SK-N-SH (cell line): ENCODE data around the gene TMEM223. TPM values are rescaled to one million over a fixed set of nuclear protein-coding genes. Genes with fewer than 3 reads are reported as not detected.

ENCODE experiments used
- CTCF ChIA-PET: fragments of 300-600, 350-600 bp; formaldehyde crosslinking; extraction: SDS; loops from one replicate; lab custom pipeline; 2021; lab: Yijun Ruan, JAX
- POLR2A ChIA-PET: fragments of 350-600 bp; sonication (Branson Sonifier 250); formaldehyde crosslinking; extraction: SDS; loops from one replicate; lab custom pipeline; 2020; ENCODE audit warnings: antibody characterized with exemption, inconsistent platforms; lab: Yijun Ruan, JAX
- DNase-seq: peaks from one replicate; pipeline ENCODE4 v3.0.0; 2012
- H2AFZ ChIP-seq: fragments of 200-600 bp; sonication (generic); 2 replicates; pipeline ENCODE4 v1.8.1; 2016; ENCODE audit warnings: antibody characterized with exemption, mild to moderate bottlenecking, low read depth
- H3F3A ChIP-seq: fragments of 200-600 bp; sonication (generic); replicated peaks from 2 replicates; pipeline ENCODE3; 2016; ENCODE audit warnings: antibody characterized with exemption, mild to moderate bottlenecking; ENCODE audit not compliant: insufficient read depth
- H3K27ac ChIP-seq, 2 experiments: fragments of 200-500 bp in 1 of 2; fragments of 200-600 bp in 1 of 2; sonication (Bioruptor generic) in 1 of 2; sonication (generic), shearing (Covaris generic) in 1 of 2; 2 replicates each; pipeline versions ENCODE4 v1.5.1 to v1.6.1; 2014 to 2016; ENCODE audit warnings: low read depth in 2 of 2, inconsistent platforms in 1 of 2, low read length in 1 of 2, mild to moderate bottlenecking in 1 of 2, mixed read lengths in 1 of 2
- H3K27me3 ChIP-seq: fragments of 200-600 bp; sonication (generic), shearing (Covaris generic); 2 replicates; pipeline ENCODE4 v1.6.1; 2016; ENCODE audit warnings: mixed run types; ENCODE audit not compliant: insufficient read depth
- H3K36me3 ChIP-seq, 2 experiments: fragments of 200-500 bp in 1 of 2; fragments of 200-600 bp in 1 of 2; sonication (Bioruptor generic) in 1 of 2; sonication (generic) in 1 of 2; replicated peaks in 1 of 2; 2 replicates each; pipeline versions ENCODE3 to v1.5.1; 2014 to 2016; ENCODE audit warnings: low read length in 1 of 2, mild to moderate bottlenecking in 1 of 2; ENCODE audit not compliant: insufficient read depth in 2 of 2, control insufficient read depth in 1 of 2
- H3K4me1 ChIP-seq, 2 experiments: fragments of 200-500 bp in 1 of 2; fragments of 200-600 bp in 1 of 2; sonication (Bioruptor generic) in 1 of 2; sonication (generic), shearing (Covaris generic) in 1 of 2; 2 replicates each; pipeline versions ENCODE4 v1.5.1 to v1.6.1; 2014 to 2016; ENCODE audit warnings: low read depth in 1 of 2, low read length in 1 of 2, mixed run types in 1 of 2; ENCODE audit not compliant: insufficient read depth in 2 of 2, control insufficient read depth in 1 of 2
- H3K4me2 ChIP-seq: fragments of 200-600 bp; sonication (generic), shearing (Covaris generic); 2 replicates; pipeline ENCODE4 v1.6.1; 2017; ENCODE audit warnings: mixed run types
- H3K4me3 ChIP-seq, 2 experiments: fragments of 200-500 bp in 1 of 2; fragments of 200-600 bp in 1 of 2; sonication (Bioruptor generic) in 1 of 2; sonication (generic), shearing (Covaris generic) in 1 of 2; 2 replicates each; pipeline versions ENCODE4 v1.5.1 to v1.8.1; 2014 to 2016; ENCODE audit warnings: low read depth in 2 of 2, inconsistent platforms in 1 of 2, low read length in 1 of 2, mild to moderate bottlenecking in 1 of 2, mixed read lengths in 1 of 2, moderate library complexity in 1 of 2
- H3K79me2 ChIP-seq: fragments of 200-600 bp; sonication (generic); 2 replicates; pipeline ENCODE4 v1.8.1; 2017; ENCODE audit warnings: mild to moderate bottlenecking; ENCODE audit not compliant: insufficient read depth
- H3K9ac ChIP-seq: fragments of 200-600 bp; sonication (generic); 2 replicates; pipeline ENCODE4 v1.6.1; 2017; ENCODE audit warnings: mixed run types
- H3K9me2 ChIP-seq: fragments of 200-600 bp; sonication (generic); 2 replicates; pipeline ENCODE4 v1.6.1; 2017; ENCODE audit warnings: mixed run types
- H3K9me3 ChIP-seq: fragments of 200-600 bp; sonication (generic); 2 replicates; pipeline ENCODE4 v1.6.1; 2017; ENCODE audit warnings: mixed run types, mild to moderate bottlenecking, moderate library complexity
- H4K20me1 ChIP-seq: fragments of 200-600 bp; sonication (generic); 2 replicates; pipeline ENCODE4 v1.6.1; 2017; ENCODE audit warnings: mild to moderate bottlenecking, mixed run types; ENCODE audit not compliant: insufficient read depth
- CHD2 ChIP-seq: fragments of 150-350 bp; IDR thresholded peaks from 2 replicates; pipeline ENCODE4 v1.6.1; 2018; ENCODE audit warnings: low read length; ENCODE audit not compliant: partially characterized antibody
- EP300 ChIP-seq, 2 experiments: IDR thresholded peaks; 2 replicates each; pipeline versions ENCODE4 v1.4.0 to v1.6.1; 2012; ENCODE audit warnings: borderline replicate concordance in 1 of 2, low read depth in 1 of 2, low read length in 1 of 2
- FOSL2 ChIP-seq: IDR thresholded peaks from 2 replicates; pipeline ENCODE4 v1.4.0; 2012; ENCODE audit warnings: low read depth, mild to moderate bottlenecking, moderate library complexity, borderline replicate concordance
- FOXJ3 ChIP-seq: sonication (generic); formaldehyde crosslinking; IDR thresholded peaks from 2 replicates; pipeline ENCODE4 v1.5.1; 2020; ENCODE audit warnings: mild to moderate bottlenecking, missing genetic modification reagents
- FOXM1 ChIP-seq: IDR thresholded peaks from 2 replicates; pipeline ENCODE4 v1.4.0; 2012; ENCODE audit warnings: low read depth, mild to moderate bottlenecking
- MEF2A ChIP-seq: IDR thresholded peaks from 2 replicates; pipeline ENCODE4 v1.4.0; 2012; ENCODE audit warnings: low read depth, borderline replicate concordance
- MXI1 ChIP-seq: IDR thresholded peaks from 2 replicates; pipeline ENCODE4 v1.6.1; 2012; ENCODE audit warnings: mild to moderate bottlenecking, low read depth, low read length, improper control_type of control experiment
- NFIC ChIP-seq: IDR thresholded peaks from 2 replicates; pipeline ENCODE4 v1.4.0; 2012; ENCODE audit warnings: borderline replicate concordance
- NRF1 ChIP-seq: IDR thresholded peaks from 2 replicates; pipeline ENCODE4 v1.6.1; 2012; ENCODE audit warnings: low read depth, mild to moderate bottlenecking, low read length
- POLR2AphosphoS5 ChIP-seq: IDR thresholded peaks from 2 replicates; pipeline ENCODE4 v1.6.1; 2012; ENCODE audit warnings: low read depth, low read length
- RAD21 ChIP-seq: IDR thresholded peaks from 2 replicates; pipeline ENCODE4 v1.6.1; 2012; ENCODE audit warnings: mild to moderate bottlenecking, low read length
- RCOR1 ChIP-seq: fragments of 150-350 bp; IDR thresholded peaks from 2 replicates; pipeline ENCODE4 v1.6.1; 2017; ENCODE audit warnings: antibody characterized with exemption, low read length
- RFX5 ChIP-seq: IDR thresholded peaks from 2 replicates; pipeline ENCODE4 v1.6.1; 2012; ENCODE audit warnings: mild to moderate bottlenecking, improper control_type of control experiment, low read length
- RXRA ChIP-seq: IDR thresholded peaks from 2 replicates; pipeline ENCODE4 v1.4.0; 2012; ENCODE audit warnings: low read depth, mild to moderate bottlenecking, borderline replicate concordance
- SIN3A ChIP-seq: IDR thresholded peaks from 2 replicates; pipeline ENCODE4 v1.6.1; 2012; ENCODE audit warnings: low read depth, mild to moderate bottlenecking, low read length, moderate library complexity, borderline replicate concordance
- TAF1 ChIP-seq: IDR thresholded peaks from 2 replicates; pipeline ENCODE4 v1.6.1; 2012; ENCODE audit warnings: low read depth, mild to moderate bottlenecking, low read length, moderate library complexity, borderline replicate concordance
- TCF12 ChIP-seq: IDR thresholded peaks from 2 replicates; pipeline ENCODE4 v1.4.0; 2012
- TEAD4 ChIP-seq: IDR thresholded peaks from 2 replicates; pipeline ENCODE4 v1.4.0; 2012; ENCODE audit warnings: mild to moderate bottlenecking, borderline replicate concordance; ENCODE audit not compliant: insufficient read depth
- YY1 ChIP-seq: IDR thresholded peaks from 2 replicates; pipeline ENCODE4 v1.4.0; 2012; ENCODE audit warnings: low read depth, mild to moderate bottlenecking
- WGBS: methylation state at CpG from one replicate; pipeline ENCODE4 v1.1.6; 2017; ENCODE audit warnings: low lambda C conversion rate; 5-methylcytosine and 5-hydroxymethylcytosine counted together
- polyA plus RNA-seq, 3 experiments: library from polyadenylated mRNA; depleted of rRNA; stranded (reverse); fragments of >200 nt; gene quantifications; 2 replicates each; pipeline ENCODE4 v1.2.3, GENCODE V29; 2012
- TF ChIP-seq, protein P1 (sequence below): IDR thresholded peaks from 2 replicates; pipeline ENCODE4 v1.4.0; 2012; ENCODE audit warnings: low read depth
- TF ChIP-seq, protein P2 (sequence below): fragments of 200-600 bp; sonication (generic); IDR thresholded peaks from 2 replicates; pipeline ENCODE4 v1.6.1; 2017; ENCODE audit warnings: antibody characterized with exemption, mild to moderate bottlenecking, moderate library complexity
- TF ChIP-seq, protein P3 (sequence below): IDR thresholded peaks from 2 replicates; pipeline ENCODE4 v1.4.0; 2012; ENCODE audit warnings: low read depth, borderline replicate concordance
- TF ChIP-seq, protein P4 (sequence below): IDR thresholded peaks from 2 replicates; pipeline ENCODE4; 2012
- TF ChIP-seq, protein P5 (sequence below): IDR thresholded peaks from 2 replicates; pipeline ENCODE4 v1.4.0; 2012; ENCODE audit warnings: low read depth, borderline replicate concordance
- TF ChIP-seq, protein P6 (sequence below): fragments of 150-350 bp; IDR thresholded peaks from 2 replicates; pipeline ENCODE4 v1.6.1; 2017; ENCODE audit warnings: antibody characterized with exemption, low read length, low read depth, borderline replicate concordance

Gene TMEM223
- polyA plus RNA-seq, 1 of the 3 experiments (the other 2 are of a cell fraction) = 30.4 TPM

DNA sequence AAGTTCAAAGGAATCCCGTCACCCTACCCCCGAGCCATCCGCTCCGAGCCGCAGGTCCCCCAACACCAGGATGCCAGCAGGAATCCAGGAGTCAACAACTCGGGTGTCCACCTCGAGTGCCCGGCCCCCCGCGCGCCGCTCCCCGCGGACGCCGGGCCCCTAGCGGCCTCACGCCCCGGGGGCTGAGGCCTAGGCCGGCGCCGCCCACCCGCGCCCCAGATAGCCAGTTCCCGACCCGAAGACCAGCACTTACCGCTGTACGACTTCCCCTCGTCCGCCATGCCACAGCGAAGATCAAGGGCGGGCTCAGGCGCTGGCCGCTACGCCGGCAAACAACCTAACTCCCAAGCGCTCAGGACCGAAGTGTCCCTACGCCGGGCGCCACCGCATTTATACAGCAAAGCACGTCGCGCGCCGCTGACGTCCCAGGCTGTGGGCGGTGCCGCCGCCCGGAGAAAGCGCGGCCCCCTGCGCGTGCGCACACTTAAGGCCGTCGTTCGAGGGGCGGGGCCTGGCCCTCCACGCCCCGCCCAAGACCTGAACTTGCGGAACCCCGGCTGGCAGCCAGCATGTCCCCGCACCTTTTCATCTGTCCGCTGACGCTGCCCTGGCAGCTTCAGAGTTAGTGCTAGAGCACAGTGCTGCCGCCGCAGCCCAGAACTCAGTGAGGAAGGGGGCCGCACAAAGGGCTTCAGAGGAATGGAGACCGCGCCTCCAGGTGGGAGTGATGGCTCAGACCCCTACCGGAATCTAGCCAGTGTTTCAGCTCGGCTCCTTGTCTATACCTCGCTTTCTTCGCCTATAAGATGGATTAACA, 13.5 kb upstream of the TMEM223 start, which contains the start of gene NXF1:
NXF1 (minus strand) TSS at position 365 of the 817 bp plus-strand sequence; CDS start at position 281, 84 bp downstream.
- no peaks in the 10 kb centered on the region for H3K9me3 ChIP-seq
- POLR2A ChIA-PET = interaction anchor here (1.0 to 3.7 kb wide), 10 partner anchors 10 to 51 kb away, joined by 3 to 27 read pairs (median 4); partner anchors contain the start of genes STX5, TEX54 and ZBTB3
- H3K9ac ChIP-seq = peak within 1 kb of the TSS; percentile 93
- H3K9me2 ChIP-seq = no peaks in the 10 kb centered on the region
- peaks cover 30 to 36% of the 10 kb centered on the region in 2 experiments for H3K36me3 ChIP-seq
- H3K4me2 ChIP-seq = peak within 1 kb of the TSS; percentile 92
- H2AFZ ChIP-seq = peak within 1 kb of the TSS; percentile 81; the same call in 1 of the 2 replicates
- peak; percentile 99 for DNase-seq
- peaks cover 41% of the 10 kb centered on the region for H3K79me2 ChIP-seq
- 3% methylated on average over 13 of the region's 77 CpGs for WGBS
- H3K27me3 ChIP-seq = no peaks in the 10 kb centered on the region
- CTCF ChIA-PET = interaction anchor here (0.9 to 1.8 kb wide), 6 partner anchors 12 to 79 kb away, joined by 3 to 9 read pairs (median 4); partner anchors contain the start of gene SLC3A2
- peaks cover 21% of the 10 kb centered on the region for H3F3A ChIP-seq
- H3K4me3 ChIP-seq = peak within 1 kb of the TSS; percentile 91 to 94
- peak within 1 kb of the TSS; percentile 75 to 83 for H3K27ac ChIP-seq
- H3K4me1 ChIP-seq = peaks cover 8 to 18% of the 10 kb centered on the region in 2 experiments
- peaks cover 16% of the 10 kb centered on the region for H4K20me1 ChIP-seq
- no peak for TF ChIP-seq TEAD4
- TF ChIP-seq, protein P1, sequence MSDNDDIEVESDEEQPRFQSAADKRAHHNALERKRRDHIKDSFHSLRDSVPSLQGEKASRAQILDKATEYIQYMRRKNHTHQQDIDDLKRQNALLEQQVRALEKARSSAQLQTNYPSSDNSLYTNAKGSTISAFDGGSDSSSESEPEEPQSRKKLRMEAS = peak; percentile 62
- TF ChIP-seq EP300 (IDR thresholded peaks at IDR 0.05; ENCODE audit: borderline replicate concordance in 1 of 2, low read depth in 1 of 2, low read length in 1 of 2) = no peak
- no peak; the same call in 1 of the 2 replicates for TF ChIP-seq RCOR1
- TF ChIP-seq NFIC = no peak
- peak; percentile 57 for TF ChIP-seq YY1
- TF ChIP-seq FOXJ3 (CRISPR knock-in tag) = no peak
- TF ChIP-seq CHD2 = peak; percentile 62
- TF ChIP-seq, protein P2, sequence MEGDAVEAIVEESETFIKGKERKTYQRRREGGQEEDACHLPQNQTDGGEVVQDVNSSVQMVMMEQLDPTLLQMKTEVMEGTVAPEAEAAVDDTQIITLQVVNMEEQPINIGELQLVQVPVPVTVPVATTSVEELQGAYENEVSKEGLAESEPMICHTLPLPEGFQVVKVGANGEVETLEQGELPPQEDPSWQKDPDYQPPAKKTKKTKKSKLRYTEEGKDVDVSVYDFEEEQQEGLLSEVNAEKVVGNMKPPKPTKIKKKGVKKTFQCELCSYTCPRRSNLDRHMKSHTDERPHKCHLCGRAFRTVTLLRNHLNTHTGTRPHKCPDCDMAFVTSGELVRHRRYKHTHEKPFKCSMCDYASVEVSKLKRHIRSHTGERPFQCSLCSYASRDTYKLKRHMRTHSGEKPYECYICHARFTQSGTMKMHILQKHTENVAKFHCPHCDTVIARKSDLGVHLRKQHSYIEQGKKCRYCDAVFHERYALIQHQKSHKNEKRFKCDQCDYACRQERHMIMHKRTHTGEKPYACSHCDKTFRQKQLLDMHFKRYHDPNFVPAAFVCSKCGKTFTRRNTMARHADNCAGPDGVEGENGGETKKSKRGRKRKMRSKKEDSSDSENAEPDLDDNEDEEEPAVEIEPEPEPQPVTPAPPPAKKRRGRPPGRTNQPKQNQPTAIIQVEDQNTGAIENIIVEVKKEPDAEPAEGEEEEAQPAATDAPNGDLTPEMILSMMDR = 0 out of 2 replicates have a peak, but pooled peaks have one; percentile 14
- TF ChIP-seq POLR2AphosphoS5 = peak; percentile 100
- TF ChIP-seq, protein P3, sequence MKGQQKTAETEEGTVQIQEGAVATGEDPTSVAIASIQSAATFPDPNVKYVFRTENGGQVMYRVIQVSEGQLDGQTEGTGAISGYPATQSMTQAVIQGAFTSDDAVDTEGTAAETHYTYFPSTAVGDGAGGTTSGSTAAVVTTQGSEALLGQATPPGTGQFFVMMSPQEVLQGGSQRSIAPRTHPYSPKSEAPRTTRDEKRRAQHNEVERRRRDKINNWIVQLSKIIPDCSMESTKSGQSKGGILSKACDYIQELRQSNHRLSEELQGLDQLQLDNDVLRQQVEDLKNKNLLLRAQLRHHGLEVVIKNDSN = no peak
- no peak for TF ChIP-seq RFX5
- TF ChIP-seq TAF1 = peak; percentile 98
- peak; percentile 96 for TF ChIP-seq SIN3A
- TF ChIP-seq, protein P4, sequence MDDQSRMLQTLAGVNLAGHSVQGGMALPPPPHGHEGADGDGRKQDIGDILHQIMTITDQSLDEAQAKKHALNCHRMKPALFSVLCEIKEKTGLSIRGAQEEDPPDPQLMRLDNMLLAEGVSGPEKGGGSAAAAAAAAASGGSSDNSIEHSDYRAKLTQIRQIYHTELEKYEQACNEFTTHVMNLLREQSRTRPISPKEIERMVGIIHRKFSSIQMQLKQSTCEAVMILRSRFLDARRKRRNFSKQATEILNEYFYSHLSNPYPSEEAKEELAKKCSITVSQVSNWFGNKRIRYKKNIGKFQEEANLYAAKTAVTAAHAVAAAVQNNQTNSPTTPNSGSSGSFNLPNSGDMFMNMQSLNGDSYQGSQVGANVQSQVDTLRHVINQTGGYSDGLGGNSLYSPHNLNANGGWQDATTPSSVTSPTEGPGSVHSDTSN = peak; percentile 61; the same call in 1 of the 2 replicates
- no peak for TF ChIP-seq RXRA
- peak; percentile 88 for TF ChIP-seq MXI1
- no peak for TF ChIP-seq FOXM1
- no peak for TF ChIP-seq RAD21
- TF ChIP-seq TCF12 = no peak
- no peak for TF ChIP-seq FOSL2
- TF ChIP-seq, protein P5, sequence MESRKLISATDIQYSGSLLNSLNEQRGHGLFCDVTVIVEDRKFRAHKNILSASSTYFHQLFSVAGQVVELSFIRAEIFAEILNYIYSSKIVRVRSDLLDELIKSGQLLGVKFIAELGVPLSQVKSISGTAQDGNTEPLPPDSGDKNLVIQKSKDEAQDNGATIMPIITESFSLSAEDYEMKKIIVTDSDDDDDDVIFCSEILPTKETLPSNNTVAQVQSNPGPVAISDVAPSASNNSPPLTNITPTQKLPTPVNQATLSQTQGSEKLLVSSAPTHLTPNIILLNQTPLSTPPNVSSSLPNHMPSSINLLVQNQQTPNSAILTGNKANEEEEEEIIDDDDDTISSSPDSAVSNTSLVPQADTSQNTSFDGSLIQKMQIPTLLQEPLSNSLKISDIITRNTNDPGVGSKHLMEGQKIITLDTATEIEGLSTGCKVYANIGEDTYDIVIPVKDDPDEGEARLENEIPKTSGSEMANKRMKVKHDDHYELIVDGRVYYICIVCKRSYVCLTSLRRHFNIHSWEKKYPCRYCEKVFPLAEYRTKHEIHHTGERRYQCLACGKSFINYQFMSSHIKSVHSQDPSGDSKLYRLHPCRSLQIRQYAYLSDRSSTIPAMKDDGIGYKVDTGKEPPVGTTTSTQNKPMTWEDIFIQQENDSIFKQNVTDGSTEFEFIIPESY = no peak
- TF ChIP-seq NRF1 = peak; percentile 85
- no peak for TF ChIP-seq MEF2A
- TF ChIP-seq, protein P6, sequence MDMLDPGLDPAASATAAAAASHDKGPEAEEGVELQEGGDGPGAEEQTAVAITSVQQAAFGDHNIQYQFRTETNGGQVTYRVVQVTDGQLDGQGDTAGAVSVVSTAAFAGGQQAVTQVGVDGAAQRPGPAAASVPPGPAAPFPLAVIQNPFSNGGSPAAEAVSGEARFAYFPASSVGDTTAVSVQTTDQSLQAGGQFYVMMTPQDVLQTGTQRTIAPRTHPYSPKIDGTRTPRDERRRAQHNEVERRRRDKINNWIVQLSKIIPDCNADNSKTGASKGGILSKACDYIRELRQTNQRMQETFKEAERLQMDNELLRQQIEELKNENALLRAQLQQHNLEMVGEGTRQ = no peak
